Activated CD8-positive, alpha-beta T cell treated with anti-CD3 and anti-CD28 coated beads, Interleukin-2, amount 10 ng/mL, durations not matched to agents 7 days and 5 days (primary cell): ENCODE measurements around the gene FCRL5. TPM values are rescaled to one million over a fixed set of nuclear protein-coding genes. Genes with fewer than 3 reads are reported as not detected.

Experiments used
- ATAC-seq: fragments of 150-1000 bp; cut with Tn5 transposase; one replicate; pipeline ENCODE4 v1.10.0; 2021; ENCODE audit warnings: moderate library complexity
- CTCF ChIA-PET: fragments of 350-600 bp; sonication (Branson Sonifier 250); formaldehyde crosslinking; loops from one replicate; lab custom pipeline; 2021; ENCODE audit warnings: antibody characterized with exemption; lab: Charles Lee
- POLR2A ChIA-PET: fragments of 350-600 bp; sonication (Branson Sonifier 250); formaldehyde crosslinking; loops from one replicate; lab custom pipeline; 2021; ENCODE audit warnings: antibody characterized with exemption; lab: Charles Lee
- DNase-seq: peaks from one replicate; pipeline ENCODE4 v3.0.0-alpha.2; 2020
- H3K27ac Mint-ChIP-seq: one replicate; pipeline ENCODE4 v1.8.0; 2021; ENCODE audit warnings: mild to moderate bottlenecking, mixed read lengths
- H3K27me3 Mint-ChIP-seq: one replicate; pipeline ENCODE4 v1.8.0; 2021; ENCODE audit warnings: low read depth, mixed read lengths
- H3K36me3 Mint-ChIP-seq: one replicate; pipeline ENCODE4 v1.8.0; 2021; ENCODE audit warnings: low read depth, mixed read lengths
- H3K4me1 Mint-ChIP-seq: one replicate; pipeline ENCODE4 v1.8.0; 2021; ENCODE audit warnings: low read depth, mixed read lengths
- H3K4me3 Mint-ChIP-seq: one replicate; pipeline ENCODE4 v1.8.0; 2021; ENCODE audit warnings: mild to moderate bottlenecking, mixed read lengths
- H3K9me3 Mint-ChIP-seq: one replicate; pipeline ENCODE4 v1.8.0; 2022; ENCODE audit warnings: mixed read lengths; ENCODE audit not compliant: insufficient read depth
- total RNA-seq, 2 experiments: library from RNA; stranded (reverse); gene quantifications; one replicate each; pipeline ENCODE4 v1.2.3, GENCODE V29; 2021

FCRL5 gene
- total RNA-seq: under 1 TPM; 0.10 to 0.11 TPM

GRCh38 chr1:157551694-157552693 lies at the start of gene FCRL5:
Gene FCRL5 (minus strand): TSS chr1:157552515. CDS start chr1:157552362, 153 bp downstream.
- Mint-ChIP-seq H3K36me3 (no peaks in the 10 kb centered on the region), H3K9me3 (no peaks in the 10 kb centered on the region), H3K4me1 (peaks cover 4% of the 10 kb centered on the region), H3K27me3 (peaks cover 9% of the 10 kb centered on the region), H3K4me3 (no peak within 1 kb of the TSS), H3K27ac (no peak within 1 kb of the TSS)
- no peak for DNase-seq
- ATAC-seq: no peak
- CTCF ChIA-PET: no interaction called here
- POLR2A ChIA-PET: no interaction called here

GRCh38 chr1:157600236-157600635 lies 47.9 kb upstream of the FCRL5 start:
- CTCF ChIA-PET: interaction anchor here (1.3 kb wide), 1 partner anchor 20 kb away, joined by 4 read pairs; no protein-coding TSS in a partner anchor

GRCh38 chr1:157597959-157598667 lies 45.8 kb upstream of the FCRL5 start, which contains the start of gene FCRL4:
Gene FCRL4 (minus strand): TSS chr1:157598085. CDS start chr1:157597944, 141 bp downstream.
- POLR2A ChIA-PET: no interaction called here
- H3K9me3 Mint-ChIP-seq: no peaks in the 10 kb centered on the region
- ATAC-seq (no peak), DNase-seq (no peak)
- H3K4me1 Mint-ChIP-seq: peaks cover 18% of the 10 kb centered on the region
- CTCF ChIA-PET: interaction anchor here (1.1 kb wide), 1 partner anchor 17 kb away, joined by 4 read pairs; no protein-coding TSS in a partner anchor
- H3K27ac Mint-ChIP-seq: no peak within 1 kb of the TSS
- no peak within 1 kb of the TSS for H3K4me3 Mint-ChIP-seq
- peaks cover 18% of the 10 kb centered on the region for H3K27me3 Mint-ChIP-seq
- H3K36me3 Mint-ChIP-seq: no peaks in the 10 kb centered on the region

More at GRCh38 chr1:157600236-157600635, 47.9 kb upstream of the FCRL5 start:
- DNase-seq (no peak), ATAC-seq (no peak)
- Mint-ChIP-seq H3K27me3 (peaks cover 18% of the 10 kb centered on the region), H3K9me3 (no peaks in the 10 kb centered on the region), H3K27ac (no peak overlapping the region), H3K4me3 (no peak overlapping the region), H3K4me1 (peaks cover 17% of the 10 kb centered on the region), H3K36me3 (no peaks in the 10 kb centered on the region)
- POLR2A ChIA-PET: no interaction called here

- no peak for DNase-seq
- Mint-ChIP-seq H3K27ac (no peak overlapping the region), H3K27me3 (peaks cover 15% of the 10 kb centered on the region), H3K9me3 (no peaks in the 10 kb centered on the region), H3K4me1 (peaks cover 18% of the 10 kb centered on the region), H3K36me3 (no peaks in the 10 kb centered on the region), H3K4me3 (no peak overlapping the region)
- ChIA-PET POLR2A (no interaction called here), CTCF (no interaction called here)
- ATAC-seq: no peak
These were observed 44.1 kb upstream of the FCRL5 start for GRCh38 chr1:157596384-157596783.

GRCh38 chr1:157595356-157595755 lies 43.0 kb upstream of the FCRL5 start:
- Mint-ChIP-seq H3K27ac (no peak overlapping the region), H3K4me1 (peaks cover 18% of the 10 kb centered on the region), H3K4me3 (no peak overlapping the region), H3K27me3 (peaks cover 10% of the 10 kb centered on the region), H3K36me3 (no peaks in the 10 kb centered on the region), H3K9me3 (no peaks in the 10 kb centered on the region)
- DNase-seq (peak; percentile 22), ATAC-seq (no peak)
- POLR2A ChIA-PET: interaction anchor here (0.6 kb wide), 1 partner anchor 18 kb away, joined by 3 read pairs; no protein-coding TSS in a partner anchor
- CTCF ChIA-PET: interaction anchor here (1.6 kb wide), 1 partner anchor 15 kb away, joined by 10 read pairs; no protein-coding TSS in a partner anchor

- DNase-seq: no peak
- Mint-ChIP-seq H3K4me1 (no peaks in the 10 kb centered on the region), H3K36me3 (no peaks in the 10 kb centered on the region), H3K9me3 (no peaks in the 10 kb centered on the region), H3K27ac (no peak overlapping the region), H3K4me3 (no peak overlapping the region), H3K27me3 (peaks cover 11% of the 10 kb centered on the region)
- ChIA-PET CTCF (interaction anchor here (1.6 kb wide), 1 partner anchor 80 kb away, joined by 3 read pairs; no protein-coding TSS in a partner anchor), POLR2A (no interaction called here)
- no peak for ATAC-seq
These were observed 33.7 kb upstream of the FCRL5 start for GRCh38 chr1:157585984-157586383.

- POLR2A ChIA-PET: no interaction called here
- CTCF ChIA-PET: no interaction called here
- H3K27me3 Mint-ChIP-seq: peaks cover 11% of the 10 kb centered on the region
- ATAC-seq (no peak), DNase-seq (no peak)
- no peak overlapping the region for H3K27ac Mint-ChIP-seq
- no peak overlapping the region for H3K4me3 Mint-ChIP-seq
- H3K4me1 Mint-ChIP-seq: no peaks in the 10 kb centered on the region
- H3K9me3 Mint-ChIP-seq: no peaks in the 10 kb centered on the region
- no peaks in the 10 kb centered on the region for H3K36me3 Mint-ChIP-seq
These were observed 32.2 kb upstream of the FCRL5 start for GRCh38 chr1:157584503-157584902.

GRCh38 chr1:157580828-157581210 lies 28.5 kb upstream of the FCRL5 start:
- Mint-ChIP-seq H3K4me3 (no peak overlapping the region), H3K9me3 (no peaks in the 10 kb centered on the region), H3K36me3 (no peaks in the 10 kb centered on the region), H3K27ac (no peak overlapping the region), H3K4me1 (no peaks in the 10 kb centered on the region), H3K27me3 (peaks cover 8% of the 10 kb centered on the region)
- ChIA-PET POLR2A (no interaction called here), CTCF (interaction anchor here (0.6 to 2.7 kb wide), 34 partner anchors 8 to 544 kb away, joined by 3 to 34 read pairs (median 4); partner anchors contain the start of gene FCRL4)
- DNase-seq: no peak
- ATAC-seq: no peak

GRCh38 chr1:157580179-157580827 lies 28.0 kb upstream of the FCRL5 start:
- peaks cover 10% of the 10 kb centered on the region for H3K27me3 Mint-ChIP-seq
- no peaks in the 10 kb centered on the region for H3K9me3 Mint-ChIP-seq
- no peaks in the 10 kb centered on the region for H3K36me3 Mint-ChIP-seq
- no peak for ATAC-seq
- DNase-seq: peak; percentile 48
- ChIA-PET POLR2A (no interaction called here), CTCF (interaction anchor here (0.6 to 2.7 kb wide), 34 partner anchors 8 to 544 kb away, joined by 3 to 34 read pairs (median 4); partner anchors contain the start of gene FCRL4)
- no peaks in the 10 kb centered on the region for H3K4me1 Mint-ChIP-seq
- H3K4me3 Mint-ChIP-seq: no peak overlapping the region
- no peak overlapping the region for H3K27ac Mint-ChIP-seq

GRCh38 chr1:157577420-157577819 lies 25.1 kb upstream of the FCRL5 start:
- POLR2A ChIA-PET: interaction anchor here (0.7 kb wide), 1 partner anchor 18 kb away, joined by 3 read pairs; no protein-coding TSS in a partner anchor
- H3K27me3 Mint-ChIP-seq: peaks cover 16% of the 10 kb centered on the region
- DNase-seq (no peak), ATAC-seq (no peak)
- no peaks in the 10 kb centered on the region for H3K36me3 Mint-ChIP-seq
- H3K4me3 Mint-ChIP-seq: no peak overlapping the region
- CTCF ChIA-PET: no interaction called here
- no peaks in the 10 kb centered on the region for H3K9me3 Mint-ChIP-seq
- H3K27ac Mint-ChIP-seq: no peak overlapping the region
- no peaks in the 10 kb centered on the region for H3K4me1 Mint-ChIP-seq

GRCh38 chr1:157575744-157576143 lies 23.4 kb upstream of the FCRL5 start:
- CTCF ChIA-PET: interaction anchor here (0.6 kb wide), 1 partner anchor 15 kb away, joined by 3 read pairs; no protein-coding TSS in a partner anchor
- peaks cover 14% of the 10 kb centered on the region for H3K27me3 Mint-ChIP-seq
- no peaks in the 10 kb centered on the region for H3K36me3 Mint-ChIP-seq
- no peaks in the 10 kb centered on the region for H3K4me1 Mint-ChIP-seq
- ATAC-seq (no peak), DNase-seq (no peak)
- POLR2A ChIA-PET: no interaction called here
- no peaks in the 10 kb centered on the region for H3K9me3 Mint-ChIP-seq
- no peak overlapping the region for H3K27ac Mint-ChIP-seq
- H3K4me3 Mint-ChIP-seq: no peak overlapping the region
